Peyer's patch (tissue), 4 donors: ENCODE measurements around the gene PCLAF. TPM values are rescaled to one million over a fixed set of nuclear protein-coding genes. Genes with fewer than 3 reads are reported as not detected.
"Not testable (repeated sequence)": the region's sequence is repeated elsewhere in the genome, so short reads cannot be mapped to it uniquely, and the experiment has no call there.

Experiments used
- DNase-seq, 3 donors: peaks; one replicate each; pipeline ENCODE4 v3.0.0-alpha.2; 2017 to 2019
- H3K27ac ChIP-seq, 4 donors: fragments of 200-600 bp; sonication (generic); one replicate each; pipeline ENCODE4 v1.5.1; 2016 to 2019
- H3K27me3 ChIP-seq, 2 donors: fragments of 200-600 bp; sonication (generic); one replicate each; pipeline ENCODE4 v1.5.1; 2019
- H3K36me3 ChIP-seq, 3 donors: fragments of 200-600 bp; sonication (generic); one replicate each; pipeline ENCODE4 v1.5.1; 2016 to 2019
- H3K4me1 ChIP-seq, 4 donors: fragments of 200-600 bp; sonication (generic); one replicate each; pipeline ENCODE4 v1.5.1; 2016 to 2019
- H3K4me3 ChIP-seq, 4 donors: fragments of 200-600 bp; sonication (generic); 1 replicate in 3 of 4; 2 replicates in 1 of 4; pipeline ENCODE4 v1.5.1; 2016 to 2019; ENCODE audit warnings: mild to moderate bottlenecking in 1 of 4
- H3K9me3 ChIP-seq, 4 donors: fragments of 200-600 bp; sonication (generic); one replicate each; pipeline ENCODE4 v1.5.1; 2016 to 2019; ENCODE audit warnings: mild to moderate bottlenecking in 1 of 4
- CTCF ChIP-seq, 6 experiments: fragments of 450-650 bp in 4 of 6; fragments of 200-600 bp in 2 of 6; sonication (generic) in 1 of 6; IDR thresholded peaks; one replicate each; pipeline ENCODE4 v1.5.1; 2017 to 2019; ENCODE audit warnings: antibody characterized with exemption in 6 of 6, mild to moderate bottlenecking in 3 of 6, moderate library complexity in 1 of 6
- POLR2A ChIP-seq, 2 donors: fragments of 450-650 bp; IDR thresholded peaks; one replicate each; pipeline ENCODE4 v1.5.1; 2017; ENCODE audit warnings: antibody characterized with exemption in 2 of 2, mild to moderate bottlenecking in 2 of 2, moderate library complexity in 2 of 2
- total RNA-seq, 4 donors: library from RNA; depleted of rRNA; stranded (reverse); fragments of >200 nt; gene quantifications; one replicate each; pipeline ENCODE4 v1.1.0, GENCODE V29; 2016

Gene PCLAF
- total RNA-seq, 4 donors from 2014 or later = 1.4 to 7.4 (median 4.5) TPM

GRCh38 chr15:64423970-64424369 is 42.7 kb upstream of the PCLAF start:
- Histone ChIP-seq H3K9me3 (no peaks in the 10 kb centered on the region), H3K36me3 (peaks cover 0 to 88% (median 0%) of the 10 kb centered on the region in 3 donors), H3K4me1 (no peaks in the 10 kb centered on the region), H3K4me3 (no peak overlapping the region), H3K27ac (no peak overlapping the region), H3K27me3 (no peaks in the 10 kb centered on the region)
- TF ChIP-seq CTCF (IDR thresholded peaks at IDR 0.05) (no peak), POLR2A (IDR thresholded peaks at IDR 0.05) (no peak)
- no peak for DNase-seq

GRCh38 chr15:64422697-64423096 is 41.5 kb upstream of the PCLAF start:
- Histone ChIP-seq H3K9me3 (no peaks in the 10 kb centered on the region), H3K27ac (no peak overlapping the region), H3K27me3 (no peaks in the 10 kb centered on the region), H3K4me3 (no peak overlapping the region), H3K4me1 (no peaks in the 10 kb centered on the region), H3K36me3 (peaks cover 0 to 88% (median 0%) of the 10 kb centered on the region in 3 donors)
- TF ChIP-seq CTCF (IDR thresholded peaks at IDR 0.05) = no peak
- TF ChIP-seq POLR2A (IDR thresholded peaks at IDR 0.05) = no peak
- no peak for DNase-seq

- no peak for DNase-seq
- peaks cover 0 to 90% (median 0%) of the 10 kb centered on the region in 3 donors for H3K36me3 ChIP-seq
- no peaks in the 10 kb centered on the region for H3K9me3 ChIP-seq
- no peak overlapping the region for H3K27ac ChIP-seq
- TF ChIP-seq POLR2A (IDR thresholded peaks at IDR 0.05) (no peak), CTCF (IDR thresholded peaks at IDR 0.05) (no peak)
- H3K4me3 ChIP-seq = no peak overlapping the region
- no peaks in the 10 kb centered on the region for H3K27me3 ChIP-seq
- H3K4me1 ChIP-seq = no peaks in the 10 kb centered on the region
These were observed 31.0 kb upstream of the PCLAF start for GRCh38 chr15:64412216-64412615.

- Histone ChIP-seq H3K27me3 (no peaks in the 10 kb centered on the region), H3K36me3 (peaks cover 0 to 98% (median 0%) of the 10 kb centered on the region in 3 donors), H3K4me3 (no peak overlapping the region), H3K27ac (no peak overlapping the region), H3K4me1 (no peaks in the 10 kb centered on the region), H3K9me3 (no peaks in the 10 kb centered on the region)
- no peak for TF ChIP-seq POLR2A (IDR thresholded peaks at IDR 0.05)
- no peak for TF ChIP-seq CTCF (IDR thresholded peaks at IDR 0.05)
- DNase-seq = no peak
These were observed 19.3 kb upstream of the PCLAF start for GRCh38 chr15:64400583-64400982.

- no peak for TF ChIP-seq POLR2A (IDR thresholded peaks at IDR 0.05)
- no peak for TF ChIP-seq CTCF (IDR thresholded peaks at IDR 0.05)
- Histone ChIP-seq H3K4me1 (no peaks in the 10 kb centered on the region), H3K4me3 (no peak overlapping the region), H3K27me3 (no peaks in the 10 kb centered on the region), H3K27ac (no peak overlapping the region), H3K9me3 (no peaks in the 10 kb centered on the region), H3K36me3 (peaks cover 0 to 98% (median 0%) of the 10 kb centered on the region in 3 donors)
- DNase-seq = no peak
These were observed 17.3 kb upstream of the PCLAF start for GRCh38 chr15:64398575-64398974.

GRCh38 chr15:64396789-64397188 is 15.5 kb upstream of the PCLAF start:
- Histone ChIP-seq H3K9me3 (no peaks in the 10 kb centered on the region), H3K4me3 (no peak overlapping the region), H3K4me1 (no peaks in the 10 kb centered on the region), H3K27me3 (no peaks in the 10 kb centered on the region), H3K36me3 (peaks cover 0 to 84% (median 0%) of the 10 kb centered on the region in 3 donors), H3K27ac (no peak overlapping the region)
- TF ChIP-seq CTCF (IDR thresholded peaks at IDR 0.05) (no peak), POLR2A (IDR thresholded peaks at IDR 0.05) (no peak)
- DNase-seq = no peak

- peaks cover 0 to 14% (median 4%) of the 10 kb centered on the region in 4 donors for H3K4me1 ChIP-seq
- H3K9me3 ChIP-seq, H3K4me3 ChIP-seq, H3K27me3 ChIP-seq, H3K27ac ChIP-seq: not testable (repeated sequence)
- H3K36me3 ChIP-seq = peaks cover 0 to 41% (median 0%) of the 10 kb centered on the region in 3 donors
- peak in 1 of 3 donors; percentile 19 for DNase-seq
These were observed 11.2 kb upstream of the PCLAF start for GRCh38 chr15:64392471-64392870.
